Aortic smooth muscle cell (primary cell): ENCODE results near the gene TSPAN4. TPM values are rescaled to one million over a fixed set of nuclear protein-coding genes. Genes with fewer than 3 reads are reported as not detected.

Experiments used
- total RNA-seq: library from RNA; depleted of rRNA; stranded (reverse); fragments of >200 nt; gene quantifications from 2 replicates; pipeline ENCODE4 v1.2.3, GENCODE V29; 2014

The TSPAN4 gene
- total RNA-seq: 185 and 221 TPM in 2 replicates

GRCh38 chr11:842370-843002, at the start of gene TSPAN4, which contains the start of gene POLR2L:
Gene TSPAN4, plus strand, starts transcription at chr11:842852. Its CDS starts 7,453 bp downstream, at chr11:850305.
Gene POLR2L, minus strand, starts transcription at chr11:842529. Its CDS starts 21 bp downstream, at chr11:842508.

GRCh38 chr11:798093-798713, 44.4 kb upstream of the TSPAN4 start, which contains the start of gene SLC25A22:
Gene SLC25A22, minus strand, starts transcription at chr11:798281. Its CDS starts 3,275 bp downstream, at chr11:795006.

GRCh38 chr11:809287-810039, 33.2 kb upstream of the TSPAN4 start, which contains the start of gene RPLP2:
Gene RPLP2, plus strand, starts transcription at chr11:809967. Its CDS starts 268 bp downstream, at chr11:810235.

GRCh38 chr11:818396-819128, 24.1 kb upstream of the TSPAN4 start, which contains the start of gene PNPLA2:
Gene PNPLA2, plus strand, starts transcription at chr11:818914. Its CDS starts 805 bp downstream, at chr11:819719.

GRCh38 chr11:827897-828192, 14.8 kb upstream of the TSPAN4 start, which contains the start of gene CRACR2B:
Gene CRACR2B, plus strand, starts transcription at chr11:827919. Its CDS starts 689 bp downstream, at chr11:828608.

GRCh38 chr11:832529-833113, 10.0 kb upstream of the TSPAN4 start, which contains the start of gene CD151:
Gene CD151, plus strand, starts transcription at chr11:832952. Its CDS starts 3,118 bp downstream, at chr11:836070.

GRCh38 chr11:910589-911030, 68.0 kb downstream of the TSPAN4 start, which contains the start of gene CHID1:
Gene CHID1, minus strand, starts transcription at chr11:910810. Its CDS starts 5,994 bp downstream, at chr11:904816.

Other genes with a start within 250 kb of the TSPAN4 start
- 8.6 and 9.8 TPM in 2 replicates for gene IRF7, start 226.9 kb upstream of the TSPAN4 start, total RNA-seq
- not detected in 2 replicates for gene CDHR5, start 217.9 kb upstream of the TSPAN4 start, total RNA-seq
- gene SCT, start 215.7 kb upstream of the TSPAN4 start, total RNA-seq: not detected in 2 replicates
- gene DRD4, start 205.6 kb upstream of the TSPAN4 start, total RNA-seq: 0.06 TPM in 1 of 2 replicates, not detected in the other
- 31.4 and 31.7 TPM in 2 replicates for gene DEAF1, start 147.6 kb upstream of the TSPAN4 start, total RNA-seq
- 6.8 and 7.9 TPM in 2 replicates for gene TMEM80, start 147.0 kb upstream of the TSPAN4 start, total RNA-seq
- 29.9 and 31.0 TPM in 2 replicates for gene EPS8L2, start 136.6 kb upstream of the TSPAN4 start, total RNA-seq
- gene TALDO1, start 95.4 kb upstream of the TSPAN4 start, total RNA-seq: 163 and 213 TPM in 2 replicates
- 21.5 and 22.3 TPM in 2 replicates for gene GATD1, start 65.4 kb upstream of the TSPAN4 start, total RNA-seq
- gene CEND1, start 52.8 kb upstream of the TSPAN4 start, total RNA-seq: 0.66 and 0.75 TPM in 2 replicates
- gene SLC25A22, start 44.6 kb upstream of the TSPAN4 start, total RNA-seq: 7.1 and 10.7 TPM in 2 replicates
- gene PIDD1, start 37.6 kb upstream of the TSPAN4 start, total RNA-seq: 3.3 and 4.4 TPM in 2 replicates
- 310 and 345 TPM in 2 replicates for gene RPLP2, start 32.9 kb upstream of the TSPAN4 start, total RNA-seq
- 35.0 and 35.6 TPM in 2 replicates for gene PNPLA2, start 23.9 kb upstream of the TSPAN4 start, total RNA-seq
- 4.6 and 4.9 TPM in 2 replicates for gene CRACR2B, start 14.9 kb upstream of the TSPAN4 start, total RNA-seq
- gene CD151, start 9.9 kb upstream of the TSPAN4 start, total RNA-seq: 687 and 834 TPM in 2 replicates
- 431 and 461 TPM in 2 replicates for gene POLR2L, start 323 bp upstream of the TSPAN4 start, total RNA-seq
- gene CHID1, start 68.0 kb downstream of the TSPAN4 start, total RNA-seq: 38.3 and 57.1 TPM in 2 replicates
- gene AP2A2, start 83.0 kb downstream of the TSPAN4 start, total RNA-seq: 21.7 and 25.9 TPM in 2 replicates
- not detected in 2 replicates for gene MUC6, start 193.9 kb downstream of the TSPAN4 start, total RNA-seq
- not detected in 2 replicates for gene MUC2, start 232.0 kb downstream of the TSPAN4 start, total RNA-seq